Peyer's patch (tissue), 4 donors: Measurements from ENCODE around the gene EDN1. TPM values are rescaled to one million over a fixed set of nuclear protein-coding genes. Genes with fewer than 3 reads are reported as not detected.

Experiments used
- DNase-seq, 3 donors: peaks; one replicate each; pipeline ENCODE4 v3.0.0-alpha.2; 2017 to 2019
- H3K27ac ChIP-seq, 4 donors: fragments of 200-600 bp; sonication (generic); one replicate each; pipeline ENCODE4 v1.5.1; 2016 to 2019
- H3K27me3 ChIP-seq, 2 donors: fragments of 200-600 bp; sonication (generic); one replicate each; pipeline ENCODE4 v1.5.1; 2019
- H3K36me3 ChIP-seq, 3 donors: fragments of 200-600 bp; sonication (generic); one replicate each; pipeline ENCODE4 v1.5.1; 2016 to 2019
- H3K4me1 ChIP-seq, 4 donors: fragments of 200-600 bp; sonication (generic); one replicate each; pipeline ENCODE4 v1.5.1; 2016 to 2019
- H3K4me3 ChIP-seq, 4 donors: fragments of 200-600 bp; sonication (generic); 1 replicate in 3 of 4; 2 replicates in 1 of 4; pipeline ENCODE4 v1.5.1; 2016 to 2019; ENCODE audit warnings: mild to moderate bottlenecking in 1 of 4
- H3K9me3 ChIP-seq, 4 donors: fragments of 200-600 bp; sonication (generic); one replicate each; pipeline ENCODE4 v1.5.1; 2016 to 2019; ENCODE audit warnings: mild to moderate bottlenecking in 1 of 4
- CTCF ChIP-seq, 6 experiments: fragments of 450-650 bp in 4 of 6; fragments of 200-600 bp in 2 of 6; sonication (generic) in 1 of 6; IDR thresholded peaks; one replicate each; pipeline ENCODE4 v1.5.1; 2017 to 2019; ENCODE audit warnings: antibody characterized with exemption in 6 of 6, mild to moderate bottlenecking in 3 of 6, moderate library complexity in 1 of 6
- POLR2A ChIP-seq, 2 donors: fragments of 450-650 bp; IDR thresholded peaks; one replicate each; pipeline ENCODE4 v1.5.1; 2017; ENCODE audit warnings: antibody characterized with exemption in 2 of 2, mild to moderate bottlenecking in 2 of 2, moderate library complexity in 2 of 2
- total RNA-seq, 4 donors: library from RNA; depleted of rRNA; stranded (reverse); fragments of >200 nt; gene quantifications; one replicate each; pipeline ENCODE4 v1.1.0, GENCODE V29; 2016

Gene EDN1
- total RNA-seq, 4 donors from 2014 or later: 5.8 to 19.0 (median 13.5) TPM

- TF ChIP-seq POLR2A (IDR thresholded peaks at IDR 0.05) (no peak), CTCF (IDR thresholded peaks at IDR 0.05) (no peak)
- H3K27me3 ChIP-seq: no peaks in the 10 kb centered on the region
These were observed 8.8 kb downstream of the EDN1 start for GRCh38 chr6:12298995-12299394.

GRCh38 chr6:12301018-12301417 is 10.9 kb downstream of the EDN1 start:
- Histone ChIP-seq H3K27me3 (no peaks in the 10 kb centered on the region), H3K27ac (no peak overlapping the region), H3K4me1 (no peaks in the 10 kb centered on the region), H3K4me3 (no peak overlapping the region), H3K36me3 (no peaks in the 10 kb centered on the region), H3K9me3 (no peaks in the 10 kb centered on the region)
- TF ChIP-seq POLR2A (IDR thresholded peaks at IDR 0.05): no peak
- no peak for TF ChIP-seq CTCF (IDR thresholded peaks at IDR 0.05)
- no peak for DNase-seq

More at GRCh38 chr6:12298995-12299394, 8.8 kb downstream of the EDN1 start:
- Histone ChIP-seq H3K4me1 (peaks cover 0 to 4% (median 0%) of the 10 kb centered on the region in 4 donors), H3K27ac (no peak overlapping the region), H3K4me3 (no peak overlapping the region), H3K9me3 (no peaks in the 10 kb centered on the region), H3K36me3 (no peaks in the 10 kb centered on the region)
- DNase-seq: no peak

GRCh38 chr6:12304487-12304886 is 14.3 kb downstream of the EDN1 start:
- Histone ChIP-seq H3K36me3 (no peaks in the 10 kb centered on the region), H3K27ac (no peak overlapping the region), H3K4me1 (no peaks in the 10 kb centered on the region), H3K9me3 (no peaks in the 10 kb centered on the region), H3K4me3 (no peak overlapping the region), H3K27me3 (no peaks in the 10 kb centered on the region)
- no peak for TF ChIP-seq CTCF (IDR thresholded peaks at IDR 0.05)
- TF ChIP-seq POLR2A (IDR thresholded peaks at IDR 0.05): no peak
- DNase-seq: no peak

GRCh38 chr6:12309070-12309469 is 18.9 kb downstream of the EDN1 start:
- Histone ChIP-seq H3K27me3 (no peaks in the 10 kb centered on the region), H3K36me3 (no peaks in the 10 kb centered on the region), H3K4me3 (no peak overlapping the region), H3K4me1 (no peaks in the 10 kb centered on the region), H3K27ac (no peak overlapping the region), H3K9me3 (no peaks in the 10 kb centered on the region)
- no peak for TF ChIP-seq POLR2A (IDR thresholded peaks at IDR 0.05)
- no peak for TF ChIP-seq CTCF (IDR thresholded peaks at IDR 0.05)
- no peak for DNase-seq

- H3K27ac ChIP-seq: no peak overlapping the region
- H3K4me1 ChIP-seq: no peaks in the 10 kb centered on the region
- H3K27me3 ChIP-seq: no peaks in the 10 kb centered on the region
- no peak for DNase-seq
- no peaks in the 10 kb centered on the region for H3K9me3 ChIP-seq
- no peak overlapping the region for H3K4me3 ChIP-seq
- TF ChIP-seq CTCF (IDR thresholded peaks at IDR 0.05): peak in 3 of 6 experiments; percentile 21
- TF ChIP-seq POLR2A (IDR thresholded peaks at IDR 0.05): no peak
- no peaks in the 10 kb centered on the region for H3K36me3 ChIP-seq
These were observed 20.9 kb downstream of the EDN1 start for GRCh38 chr6:12311106-12311505.

GRCh38 chr6:12312736-12313135 is 22.6 kb downstream of the EDN1 start:
- DNase-seq: no peak
- H3K4me1 ChIP-seq: no peaks in the 10 kb centered on the region
- H3K36me3 ChIP-seq: no peaks in the 10 kb centered on the region
- H3K9me3 ChIP-seq: no peaks in the 10 kb centered on the region
- H3K4me3 ChIP-seq: no peak overlapping the region
- H3K27me3 ChIP-seq: no peaks in the 10 kb centered on the region
- no peak overlapping the region for H3K27ac ChIP-seq
- TF ChIP-seq POLR2A (IDR thresholded peaks at IDR 0.05) (no peak), CTCF (IDR thresholded peaks at IDR 0.05) (no peak)
